Measurements from ENCODE around the gene PDXDC1. TPM values are rescaled to one million over a fixed set of nuclear protein-coding genes. Genes with fewer than 3 reads are reported as not detected.
A peak's percentile ranks its signal among the peaks of the same experiment; 100 is the strongest.
"Not testable (repeated sequence)": the region's sequence is repeated elsewhere in the genome, so short reads cannot be mapped to it uniquely, and the experiment has no call there.

The PDXDC1 gene
- total and polyA plus RNA-seq, 9 donors = 34.8 to 58.8 (median 42.6) TPM

DNA sequence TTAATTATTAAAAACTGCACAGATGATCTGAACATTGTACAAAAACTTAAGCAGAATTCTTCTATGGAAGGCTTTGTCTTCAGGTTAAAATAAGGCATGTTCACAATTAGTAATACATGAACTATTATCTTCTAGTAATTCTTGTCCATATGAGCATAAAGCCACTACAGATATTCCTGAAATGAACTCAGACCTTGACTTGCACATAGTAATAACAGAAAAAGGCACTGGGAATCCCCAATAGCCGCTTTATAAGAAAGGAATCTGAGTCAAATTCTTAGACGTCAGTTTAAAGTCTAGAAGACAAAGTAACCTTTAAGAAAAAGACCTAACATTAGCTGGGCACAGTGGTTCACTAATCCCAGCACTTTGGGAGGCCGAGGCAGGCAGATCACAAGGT lies 108.0 kb downstream of the PDXDC1 start:
- WGBS (ENCODE audit: insufficient coverage) = 60% methylated on average over 1 of the region's 3 CpGs
- H3K36me3 ChIP-seq (ENCODE audit: control insufficient read depth, insufficient read depth, low read length) = peaks cover 13% of the 10 kb centered on the region

DNA sequence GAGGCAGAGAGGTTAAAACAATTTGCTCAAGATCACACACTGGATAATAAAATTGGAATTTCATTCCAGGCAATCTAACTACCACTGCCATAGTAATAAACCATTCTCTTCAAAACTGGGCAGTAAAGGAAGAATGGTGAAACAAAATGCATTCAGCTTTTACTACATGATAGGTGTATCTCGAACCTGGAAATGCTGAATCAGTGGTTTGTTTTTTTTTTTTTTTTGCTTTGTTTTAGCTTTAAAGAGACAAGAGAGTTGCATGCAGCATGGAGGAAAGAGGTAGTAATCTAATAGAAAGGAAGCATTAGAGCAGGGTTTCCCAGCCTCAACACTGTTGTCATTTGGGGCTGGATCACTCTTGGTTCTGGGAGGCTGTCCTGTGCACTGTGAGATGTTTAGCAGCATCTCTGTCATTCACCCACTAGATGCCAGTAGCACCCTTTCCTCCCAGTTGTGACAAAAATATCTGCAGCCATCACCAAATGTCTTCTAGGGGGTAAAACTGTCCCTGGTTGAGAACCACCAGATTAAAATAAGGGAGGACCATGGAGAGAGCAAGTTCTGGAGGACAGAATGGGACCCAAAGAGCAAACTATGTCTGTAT lies 115.9 kb downstream of the PDXDC1 start:
- WGBS (ENCODE audit: insufficient coverage) = no CpG with 5 or more reads among the region's 1 CpG
- H3K9me3 ChIP-seq (replicated peaks; ENCODE audit: control insufficient read depth, low read depth, low read length) = not testable (repeated sequence)

More for the DNA sequence above, 108.0 kb downstream of the PDXDC1 start:
- not testable (repeated sequence) for H3K9me3 ChIP-seq (replicated peaks; ENCODE audit: control insufficient read depth, low read depth, low read length); DNase-seq; H3K27me3 ChIP-seq (ENCODE audit: control insufficient read depth, insufficient read depth, low read length); H3K4me1 ChIP-seq (ENCODE audit: control insufficient read depth, insufficient read depth, low read length); H3K4me3 ChIP-seq (ENCODE audit: low read length); H3K27ac ChIP-seq (ENCODE audit: low read length)

GRCh38 chr16:15093571-15093954 lies 118.7 kb downstream of the PDXDC1 start:
- peak overlapping the region; percentile 54 for H3K4me3 ChIP-seq (ENCODE audit: low read length)
- H3K36me3 ChIP-seq (ENCODE audit: control insufficient read depth, insufficient read depth, low read length); H3K27me3 ChIP-seq (ENCODE audit: control insufficient read depth, insufficient read depth, low read length); DNase-seq; H3K9me3 ChIP-seq (replicated peaks; ENCODE audit: control insufficient read depth, low read depth, low read length); H3K4me1 ChIP-seq (ENCODE audit: control insufficient read depth, insufficient read depth, low read length): not testable (repeated sequence)
- peak overlapping the region; percentile 72 for H3K27ac ChIP-seq (ENCODE audit: low read length)
- no CpG with 5 or more reads among the region's 14 CpGs for WGBS (ENCODE audit: insufficient coverage)

More for the DNA sequence above, 115.9 kb downstream of the PDXDC1 start:
- H3K27ac ChIP-seq (ENCODE audit: low read length); H3K4me1 ChIP-seq (ENCODE audit: control insufficient read depth, insufficient read depth, low read length); H3K27me3 ChIP-seq (ENCODE audit: control insufficient read depth, insufficient read depth, low read length); H3K4me3 ChIP-seq (ENCODE audit: low read length); DNase-seq; H3K36me3 ChIP-seq (ENCODE audit: control insufficient read depth, insufficient read depth, low read length): not testable (repeated sequence)

- WGBS (ENCODE audit: insufficient coverage) = 0% methylated on average over 37 of the region's 56 CpGs
- H3K27ac ChIP-seq (ENCODE audit: low read length) = peak within 1 kb of the TSS; percentile 72
- not testable (repeated sequence) for H3K36me3 ChIP-seq (ENCODE audit: control insufficient read depth, insufficient read depth, low read length); H3K4me1 ChIP-seq (ENCODE audit: control insufficient read depth, insufficient read depth, low read length); H3K9me3 ChIP-seq (replicated peaks; ENCODE audit: control insufficient read depth, low read depth, low read length); H3K27me3 ChIP-seq (ENCODE audit: control insufficient read depth, insufficient read depth, low read length)
- DNase-seq = peak; percentile 97
- H3K4me3 ChIP-seq (ENCODE audit: low read length) = peak within 1 kb of the TSS; percentile 54
Observed at GRCh38 chr16:15093955-15094827, 119.4 kb downstream of the PDXDC1 start, which contains the start of gene RRN3. Gene RRN3, minus strand, starts transcription at chr16:15094272. Its CDS starts 39 bp downstream, at chr16:15094233.

DNA sequence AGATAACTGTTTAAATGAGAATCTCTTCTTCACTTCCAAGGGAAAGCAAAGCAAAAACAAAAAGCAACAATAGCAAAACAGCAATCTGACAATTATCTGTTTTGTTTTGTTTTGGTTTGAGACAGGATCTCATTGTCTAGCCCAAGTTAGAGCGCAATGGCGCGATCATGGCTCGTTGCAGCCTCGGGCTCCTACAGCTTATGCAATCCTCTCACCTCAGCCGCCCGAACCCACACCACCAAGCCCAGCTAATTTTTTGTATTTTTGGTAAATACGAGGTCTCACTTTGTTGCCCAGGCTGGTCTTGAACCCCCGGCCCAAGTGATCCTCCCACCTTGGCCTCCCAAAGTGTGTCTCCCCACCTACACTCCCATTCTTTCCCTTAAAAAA lies 121.8 kb downstream of the PDXDC1 start:
- not testable (repeated sequence) for H3K4me1 ChIP-seq (ENCODE audit: control insufficient read depth, insufficient read depth, low read length); H3K36me3 ChIP-seq (ENCODE audit: control insufficient read depth, insufficient read depth, low read length); H3K9me3 ChIP-seq (replicated peaks; ENCODE audit: control insufficient read depth, low read depth, low read length); H3K27me3 ChIP-seq (ENCODE audit: control insufficient read depth, insufficient read depth, low read length); DNase-seq; H3K4me3 ChIP-seq (ENCODE audit: low read length); H3K27ac ChIP-seq (ENCODE audit: low read length)
- no CpG with 5 or more reads among the region's 9 CpGs for WGBS (ENCODE audit: insufficient coverage)

DNA sequence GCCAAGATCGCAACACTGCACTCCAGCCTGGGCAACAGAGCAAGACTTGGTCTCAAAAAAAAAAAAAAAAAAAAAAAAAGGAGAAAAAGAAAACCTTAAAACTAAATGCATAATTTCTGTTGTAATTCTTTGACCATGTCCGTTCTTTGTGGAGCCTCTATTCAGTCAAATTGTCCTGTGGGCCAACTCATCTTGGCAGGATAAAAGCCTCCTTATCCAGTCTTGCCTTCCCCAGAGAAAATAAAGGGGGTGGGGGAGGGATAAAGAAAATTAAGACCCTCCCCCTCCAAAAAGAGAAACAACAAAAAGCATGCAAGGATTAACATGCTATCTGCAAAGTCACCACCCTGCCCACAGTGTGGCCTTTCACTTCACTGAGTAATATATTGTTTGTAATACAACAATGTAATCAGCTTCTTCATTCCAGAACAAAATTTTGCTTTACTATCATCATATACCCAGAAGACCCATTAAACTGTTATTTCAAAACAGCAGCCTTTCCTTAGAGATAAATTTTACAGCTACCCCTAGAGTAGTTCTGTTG lies 124.6 kb downstream of the PDXDC1 start:
- H3K27ac ChIP-seq (ENCODE audit: low read length); H3K4me1 ChIP-seq (ENCODE audit: control insufficient read depth, insufficient read depth, low read length); DNase-seq; H3K4me3 ChIP-seq (ENCODE audit: low read length); H3K27me3 ChIP-seq (ENCODE audit: control insufficient read depth, insufficient read depth, low read length); H3K36me3 ChIP-seq (ENCODE audit: control insufficient read depth, insufficient read depth, low read length); H3K9me3 ChIP-seq (replicated peaks; ENCODE audit: control insufficient read depth, low read depth, low read length): not testable (repeated sequence)
- WGBS (ENCODE audit: insufficient coverage) = no CpG with 5 or more reads among the region's 2 CpGs

GRCh38 chr16:15100372-15100987 lies 125.7 kb downstream of the PDXDC1 start:
- H3K27me3 ChIP-seq (ENCODE audit: control insufficient read depth, insufficient read depth, low read length); H3K9me3 ChIP-seq (replicated peaks; ENCODE audit: control insufficient read depth, low read depth, low read length); DNase-seq; H3K4me1 ChIP-seq (ENCODE audit: control insufficient read depth, insufficient read depth, low read length); H3K4me3 ChIP-seq (ENCODE audit: low read length); H3K36me3 ChIP-seq (ENCODE audit: control insufficient read depth, insufficient read depth, low read length); H3K27ac ChIP-seq (ENCODE audit: low read length): not testable (repeated sequence)
- no CpG with 5 or more reads among the region's 5 CpGs for WGBS (ENCODE audit: insufficient coverage)

GRCh38 chr16:15127641-15128425 lies 153.0 kb downstream of the PDXDC1 start:
- not testable (repeated sequence) for H3K9me3 ChIP-seq (replicated peaks; ENCODE audit: control insufficient read depth, low read depth, low read length); DNase-seq; H3K36me3 ChIP-seq (ENCODE audit: control insufficient read depth, insufficient read depth, low read length); H3K27me3 ChIP-seq (ENCODE audit: control insufficient read depth, insufficient read depth, low read length); H3K27ac ChIP-seq (ENCODE audit: low read length); H3K4me1 ChIP-seq (ENCODE audit: control insufficient read depth, insufficient read depth, low read length); H3K4me3 ChIP-seq (ENCODE audit: low read length)
- 100% methylated on average over 4 of the region's 48 CpGs for WGBS (ENCODE audit: insufficient coverage)

- not testable (repeated sequence) for H3K27ac ChIP-seq (ENCODE audit: low read length)
Observed at GRCh38 chr16:15130256-15130932, 155.6 kb downstream of the PDXDC1 start.

More at GRCh38 chr16:15130256-15130932, 155.6 kb downstream of the PDXDC1 start:
- not testable (repeated sequence) for H3K36me3 ChIP-seq (ENCODE audit: control insufficient read depth, insufficient read depth, low read length); H3K9me3 ChIP-seq (replicated peaks; ENCODE audit: control insufficient read depth, low read depth, low read length); H3K27me3 ChIP-seq (ENCODE audit: control insufficient read depth, insufficient read depth, low read length); H3K4me3 ChIP-seq (ENCODE audit: low read length); DNase-seq; H3K4me1 ChIP-seq (ENCODE audit: control insufficient read depth, insufficient read depth, low read length)
- 92% methylated on average over 9 of the region's 37 CpGs for WGBS (ENCODE audit: insufficient coverage)

Data from muscle of leg (tissue), 11 donors.